SK-N-SH (cell line): ENCODE data around the gene ELOA. TPM values are rescaled to one million over a fixed set of nuclear protein-coding genes. Genes with fewer than 3 reads are reported as not detected.

Experiments used
- CTCF ChIA-PET: fragments of 300-600, 350-600 bp; formaldehyde crosslinking; extraction: SDS; loops from one replicate; lab custom pipeline; 2021; lab: Yijun Ruan, JAX
- POLR2A ChIA-PET: fragments of 350-600 bp; sonication (Branson Sonifier 250); formaldehyde crosslinking; extraction: SDS; loops from one replicate; lab custom pipeline; 2020; ENCODE audit warnings: antibody characterized with exemption, inconsistent platforms; lab: Yijun Ruan, JAX
- DNase-seq: peaks from one replicate; pipeline ENCODE4 v3.0.0; 2012
- H2AFZ ChIP-seq: fragments of 200-600 bp; sonication (generic); 2 replicates; pipeline ENCODE4 v1.8.1; 2016; ENCODE audit warnings: antibody characterized with exemption, mild to moderate bottlenecking, low read depth
- H3F3A ChIP-seq: fragments of 200-600 bp; sonication (generic); replicated peaks from 2 replicates; pipeline ENCODE3; 2016; ENCODE audit warnings: antibody characterized with exemption, mild to moderate bottlenecking; ENCODE audit not compliant: insufficient read depth
- H3K27ac ChIP-seq, 2 experiments: fragments of 200-500 bp in 1 of 2; fragments of 200-600 bp in 1 of 2; sonication (Bioruptor generic) in 1 of 2; sonication (generic), shearing (Covaris generic) in 1 of 2; 2 replicates each; pipeline versions ENCODE4 v1.5.1 to v1.6.1; 2014 to 2016; ENCODE audit warnings: low read depth in 2 of 2, inconsistent platforms in 1 of 2, low read length in 1 of 2, mild to moderate bottlenecking in 1 of 2, mixed read lengths in 1 of 2
- H3K27me3 ChIP-seq: fragments of 200-600 bp; sonication (generic), shearing (Covaris generic); 2 replicates; pipeline ENCODE4 v1.6.1; 2016; ENCODE audit warnings: mixed run types; ENCODE audit not compliant: insufficient read depth
- H3K36me3 ChIP-seq, 2 experiments: fragments of 200-500 bp in 1 of 2; fragments of 200-600 bp in 1 of 2; sonication (Bioruptor generic) in 1 of 2; sonication (generic) in 1 of 2; replicated peaks in 1 of 2; 2 replicates each; pipeline versions ENCODE3 to v1.5.1; 2014 to 2016; ENCODE audit warnings: low read length in 1 of 2, mild to moderate bottlenecking in 1 of 2; ENCODE audit not compliant: insufficient read depth in 2 of 2, control insufficient read depth in 1 of 2
- H3K4me1 ChIP-seq, 2 experiments: fragments of 200-500 bp in 1 of 2; fragments of 200-600 bp in 1 of 2; sonication (Bioruptor generic) in 1 of 2; sonication (generic), shearing (Covaris generic) in 1 of 2; 2 replicates each; pipeline versions ENCODE4 v1.5.1 to v1.6.1; 2014 to 2016; ENCODE audit warnings: low read depth in 1 of 2, low read length in 1 of 2, mixed run types in 1 of 2; ENCODE audit not compliant: insufficient read depth in 2 of 2, control insufficient read depth in 1 of 2
- H3K4me2 ChIP-seq: fragments of 200-600 bp; sonication (generic), shearing (Covaris generic); 2 replicates; pipeline ENCODE4 v1.6.1; 2017; ENCODE audit warnings: mixed run types
- H3K4me3 ChIP-seq, 2 experiments: fragments of 200-500 bp in 1 of 2; fragments of 200-600 bp in 1 of 2; sonication (Bioruptor generic) in 1 of 2; sonication (generic), shearing (Covaris generic) in 1 of 2; 2 replicates each; pipeline versions ENCODE4 v1.5.1 to v1.8.1; 2014 to 2016; ENCODE audit warnings: low read depth in 2 of 2, inconsistent platforms in 1 of 2, low read length in 1 of 2, mild to moderate bottlenecking in 1 of 2, mixed read lengths in 1 of 2, moderate library complexity in 1 of 2
- H3K79me2 ChIP-seq: fragments of 200-600 bp; sonication (generic); 2 replicates; pipeline ENCODE4 v1.8.1; 2017; ENCODE audit warnings: mild to moderate bottlenecking; ENCODE audit not compliant: insufficient read depth
- H3K9ac ChIP-seq: fragments of 200-600 bp; sonication (generic); 2 replicates; pipeline ENCODE4 v1.6.1; 2017; ENCODE audit warnings: mixed run types
- H3K9me2 ChIP-seq: fragments of 200-600 bp; sonication (generic); 2 replicates; pipeline ENCODE4 v1.6.1; 2017; ENCODE audit warnings: mixed run types
- H3K9me3 ChIP-seq: fragments of 200-600 bp; sonication (generic); 2 replicates; pipeline ENCODE4 v1.6.1; 2017; ENCODE audit warnings: mixed run types, mild to moderate bottlenecking, moderate library complexity
- H4K20me1 ChIP-seq: fragments of 200-600 bp; sonication (generic); 2 replicates; pipeline ENCODE4 v1.6.1; 2017; ENCODE audit warnings: mild to moderate bottlenecking, mixed run types; ENCODE audit not compliant: insufficient read depth
- CTCF ChIP-seq: fragments of 200-600 bp; sonication (generic); IDR thresholded peaks from 2 replicates; pipeline ENCODE4 v1.6.1; 2017; ENCODE audit warnings: antibody characterized with exemption, mild to moderate bottlenecking, moderate library complexity
- EZH2phosphoT487 ChIP-seq: fragments of 200-600 bp; sonication (generic); IDR thresholded peaks from 2 replicates; pipeline ENCODE4 v1.6.1; 2017; ENCODE audit warnings: low read depth, mixed run types, mild to moderate bottlenecking, antibody characterized with exemption, moderate library complexity, borderline replicate concordance
- FOXJ3 ChIP-seq: sonication (generic); formaldehyde crosslinking; IDR thresholded peaks from 2 replicates; pipeline ENCODE4 v1.5.1; 2020; ENCODE audit warnings: mild to moderate bottlenecking, missing genetic modification reagents
- FOXM1 ChIP-seq: IDR thresholded peaks from 2 replicates; pipeline ENCODE4 v1.4.0; 2012; ENCODE audit warnings: low read depth, mild to moderate bottlenecking
- GATA2 ChIP-seq: sonication (generic); formaldehyde crosslinking; IDR thresholded peaks from 2 replicates; pipeline ENCODE4 v1.5.0; 2020; ENCODE audit warnings: mild to moderate bottlenecking, missing genetic modification reagents
- JUND ChIP-seq: IDR thresholded peaks from 2 replicates; pipeline ENCODE4 v1.4.0; 2012
- MXI1 ChIP-seq: IDR thresholded peaks from 2 replicates; pipeline ENCODE4 v1.6.1; 2012; ENCODE audit warnings: mild to moderate bottlenecking, low read depth, low read length, improper control_type of control experiment
- NRF1 ChIP-seq: IDR thresholded peaks from 2 replicates; pipeline ENCODE4 v1.6.1; 2012; ENCODE audit warnings: low read depth, mild to moderate bottlenecking, low read length
- PBX3 ChIP-seq: IDR thresholded peaks from 2 replicates; pipeline ENCODE4; 2012
- POLR2AphosphoS5 ChIP-seq: IDR thresholded peaks from 2 replicates; pipeline ENCODE4 v1.6.1; 2012; ENCODE audit warnings: low read depth, low read length
- RAD21 ChIP-seq: IDR thresholded peaks from 2 replicates; pipeline ENCODE4 v1.6.1; 2012; ENCODE audit warnings: mild to moderate bottlenecking, low read length
- RCOR1 ChIP-seq: fragments of 150-350 bp; IDR thresholded peaks from 2 replicates; pipeline ENCODE4 v1.6.1; 2017; ENCODE audit warnings: antibody characterized with exemption, low read length
- SIN3A ChIP-seq: IDR thresholded peaks from 2 replicates; pipeline ENCODE4 v1.6.1; 2012; ENCODE audit warnings: low read depth, mild to moderate bottlenecking, low read length, moderate library complexity, borderline replicate concordance
- SMC3 ChIP-seq: IDR thresholded peaks from 2 replicates; pipeline ENCODE4 v1.6.1; 2012; ENCODE audit warnings: low read depth, low read length, improper control_type of control experiment
- TEAD4 ChIP-seq: IDR thresholded peaks from 2 replicates; pipeline ENCODE4 v1.4.0; 2012; ENCODE audit warnings: mild to moderate bottlenecking, borderline replicate concordance; ENCODE audit not compliant: insufficient read depth
- USF1 ChIP-seq: IDR thresholded peaks from 2 replicates; pipeline ENCODE4 v1.4.0; 2012; ENCODE audit warnings: low read depth, borderline replicate concordance
- USF2 ChIP-seq: fragments of 150-350 bp; IDR thresholded peaks from 2 replicates; pipeline ENCODE4 v1.6.1; 2017; ENCODE audit warnings: antibody characterized with exemption, low read length, low read depth, borderline replicate concordance
- YY1 ChIP-seq: IDR thresholded peaks from 2 replicates; pipeline ENCODE4 v1.4.0; 2012; ENCODE audit warnings: low read depth, mild to moderate bottlenecking
- ZBTB33 ChIP-seq: IDR thresholded peaks from 2 replicates; pipeline ENCODE4 v1.4.0; 2012; ENCODE audit warnings: low read depth, borderline replicate concordance
- WGBS: methylation state at CpG from one replicate; pipeline ENCODE4 v1.1.6; 2017; ENCODE audit warnings: low lambda C conversion rate; 5-methylcytosine and 5-hydroxymethylcytosine counted together
- polyA plus RNA-seq, 3 experiments: library from polyadenylated mRNA; depleted of rRNA; stranded (reverse); fragments of >200 nt; gene quantifications; 2 replicates each; pipeline ENCODE4 v1.2.3, GENCODE V29; 2012

Gene ELOA
- polyA plus RNA-seq, 1 of the 3 experiments (the other 2 are of a cell fraction), result 14.5 TPM

- TF ChIP-seq CTCF, result no peak
- TF ChIP-seq USF2, result no peak
- no peak for TF ChIP-seq SMC3
Measured at GRCh38 chr1:23736437-23737134, 6.7 kb upstream of the ELOA start (continued).

GRCh38 chr1:23741609-23742008, 1.7 kb upstream of the ELOA start:
- Histone ChIP-seq H3K9me3 (no peaks in the 10 kb centered on the region), H3F3A (peaks cover 26% of the 10 kb centered on the region), H3K9ac (no peak overlapping the region), H3K4me1 (peaks cover 4 to 14% of the 10 kb centered on the region in 2 experiments; a peak in 2 of 4 replicates), H2AFZ (no peak overlapping the region), H3K9me2 (no peaks in the 10 kb centered on the region), H4K20me1 (peaks cover 27% of the 10 kb centered on the region), H3K4me2 (no peak overlapping the region), H3K4me3 (no peak overlapping the region), H3K27me3 (no peaks in the 10 kb centered on the region), H3K27ac (no peak overlapping the region), H3K36me3 (peaks cover 1 to 2% of the 10 kb centered on the region in 2 experiments), H3K79me2 (peaks cover 33% of the 10 kb centered on the region)
- CTCF ChIA-PET, result no interaction called here
- no peak for DNase-seq
- 87% methylated on average over 5 of the region's 5 CpGs for WGBS
- POLR2A ChIA-PET, result no interaction called here
- TF ChIP-seq ZBTB33, result no peak
- no peak for TF ChIP-seq FOXJ3 (CRISPR knock-in tag)
- TF ChIP-seq NRF1, result no peak
- TF ChIP-seq USF2, result no peak
- no peak for TF ChIP-seq USF1
- no peak for TF ChIP-seq JUND
- TF ChIP-seq SMC3, result no peak
- TF ChIP-seq EZH2phosphoT487, result no peak
- TF ChIP-seq TEAD4, result no peak
- no peak for TF ChIP-seq PBX3
- TF ChIP-seq CTCF, result no peak
- no peak for TF ChIP-seq RCOR1
- no peak for TF ChIP-seq FOXM1
- no peak for TF ChIP-seq POLR2AphosphoS5
- no peak for TF ChIP-seq YY1
- TF ChIP-seq RAD21, result no peak
- no peak for TF ChIP-seq MXI1
- no peak for TF ChIP-seq SIN3A
- TF ChIP-seq GATA2 (CRISPR knock-in tag), result no peak
